Esophagus squamous epithelium (tissue), 5 donors: Measurements from ENCODE around the gene KNDC1. TPM values are rescaled to one million over a fixed set of nuclear protein-coding genes. Genes with fewer than 3 reads are reported as not detected.

ENCODE experiments used
- DNase-seq: peaks from one replicate; lab custom pipeline; 2025; lab: John Stamatoyannopoulos, UW
- H3K27ac ChIP-seq, 4 donors: fragments of 200-600 bp; sonication (generic); one replicate each; pipeline ENCODE4 v1.5.1; 2016 to 2019; ENCODE audit warnings: mild to moderate bottlenecking in 1 of 4
- H3K27me3 ChIP-seq, 4 donors: fragments of 200-600 bp; sonication (generic); 1 replicate in 3 of 4; 2 replicates in 1 of 4; pipeline versions ENCODE4 v1.5.1 to v1.6.0; 2017 to 2021; ENCODE audit warnings: antibody characterized with exemption in 1 of 4
- H3K36me3 ChIP-seq, 3 donors: fragments of 200-600 bp; sonication (generic); one replicate each; pipeline ENCODE4 v1.5.1; 2016 to 2019
- H3K4me1 ChIP-seq, 3 donors: fragments of 200-600 bp; sonication (generic); one replicate each; pipeline ENCODE4 v1.5.1; 2017 to 2019
- H3K4me3 ChIP-seq, 4 donors: fragments of 200-600 bp; sonication (generic); 1 replicate in 3 of 4; 2 replicates in 1 of 4; pipeline ENCODE4 v1.5.1; 2016 to 2019; ENCODE audit warnings: mild to moderate bottlenecking in 2 of 4, moderate library complexity in 1 of 4
- H3K9me3 ChIP-seq, 3 donors: fragments of 200-600 bp; sonication (generic); one replicate each; pipeline ENCODE4 v1.5.1; 2016 to 2019
- CTCF ChIP-seq, 6 experiments: fragments of 450-650 bp in 4 of 6; fragments of 200-600 bp in 2 of 6; sonication (generic) in 2 of 6; IDR thresholded peaks; one replicate each; pipeline ENCODE4 v1.5.1; 2016 to 2019; ENCODE audit warnings: antibody characterized with exemption in 6 of 6, mild to moderate bottlenecking in 4 of 6, moderate library complexity in 4 of 6
- POLR2A ChIP-seq, 4 donors: fragments of 450-650 bp; IDR thresholded peaks; one replicate each; pipeline ENCODE4 v1.6.1; 2017; ENCODE audit warnings: antibody characterized with exemption in 4 of 4, mild to moderate bottlenecking in 4 of 4, moderate library complexity in 3 of 4
- WGBS, 2 donors: methylation state at CpG; one replicate each; pipeline ENCODE4 v1.1.5; 2018; 5-methylcytosine and 5-hydroxymethylcytosine counted together
- intact Hi-C: fragments of 100-400 bp; cut with DNase I; formaldehyde crosslinking; loops from one replicate; pipeline ENCODE4 v1.15.0; 2022
- total RNA-seq, 4 donors: library from RNA; depleted of rRNA; stranded (reverse); fragments of >200 nt; gene quantifications; one replicate each; pipeline ENCODE4 v1.1.0, GENCODE V29; 2016
- donor health status: DM: yes; HTN: yes; CAD: no.

The KNDC1 gene
- total RNA-seq, 4 donors from 2014 or later, result 0.19 to 0.64 (median 0.53) TPM; not detected in 1

DNA sequence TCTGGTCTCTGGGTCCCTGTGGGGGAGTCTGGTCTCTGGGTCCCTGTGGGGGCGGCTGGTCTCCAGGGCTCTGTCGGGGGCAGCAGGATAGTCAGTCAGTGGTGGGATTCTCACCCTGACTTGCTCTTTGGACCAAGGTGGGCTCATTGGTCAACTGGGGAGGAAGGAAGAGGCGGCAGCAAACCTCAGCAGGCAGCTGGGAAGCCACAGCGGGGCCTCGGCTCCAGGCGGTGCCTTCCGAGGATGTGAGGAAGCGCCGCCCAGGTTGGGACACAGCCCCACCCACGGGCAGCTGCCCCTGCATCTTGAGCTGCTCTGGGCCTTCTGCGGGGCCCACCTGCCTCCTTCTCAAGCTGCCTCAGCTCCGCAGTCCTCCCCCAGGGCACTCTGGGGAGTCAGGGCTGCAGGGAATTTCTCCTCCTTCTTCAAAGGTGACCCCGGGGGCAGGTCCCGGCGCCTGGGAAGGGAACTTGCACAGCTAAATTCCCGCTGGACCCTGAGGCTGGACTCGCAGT, 20.4 kb upstream of the KNDC1 start:
- Histone ChIP-seq H3K4me1 (peaks cover 0 to 10% (median 0%) of the 10 kb centered on the region in 3 donors), H3K27me3 (peaks cover 0 to 52% (median 0%) of the 10 kb centered on the region in 4 donors), H3K27ac (no peak overlapping the region), H3K9me3 (no peaks in the 10 kb centered on the region), H3K36me3 (no peaks in the 10 kb centered on the region), H3K4me3 (no peak overlapping the region)
- no peak for DNase-seq
- no peak for TF ChIP-seq CTCF (IDR thresholded peaks at IDR 0.05)
- TF ChIP-seq POLR2A (IDR thresholded peaks at IDR 0.05), result no peak
- intact Hi-C loops, result no loop called here
- WGBS, 2 donors, result 13 to 67% methylated on average over 3 of the region's 17 CpGs

- Histone ChIP-seq H3K9me3 (peaks cover 0 to under 1% (median 0%) of the 10 kb centered on the region in 3 donors), H3K4me1 (peaks cover 0 to 16% (median 0%) of the 10 kb centered on the region in 3 donors), H3K27me3 (peaks cover 0 to 61% (median 0%) of the 10 kb centered on the region in 4 donors), H3K27ac (no peak overlapping the region), H3K36me3 (no peaks in the 10 kb centered on the region), H3K4me3 (no peak overlapping the region)
- intact Hi-C loops, result no loop called here
- WGBS, 2 donors, result 54% methylated on average over 3 of the region's 26 CpGs; no CpG with 5 or more reads in 1 of the 2 donors
- no peak for TF ChIP-seq POLR2A (IDR thresholded peaks at IDR 0.05)
- no peak for TF ChIP-seq CTCF (IDR thresholded peaks at IDR 0.05)
- no peak for DNase-seq
Measured at GRCh38 chr10:133140417-133141143, 19.4 kb upstream of the KNDC1 start.

DNA sequence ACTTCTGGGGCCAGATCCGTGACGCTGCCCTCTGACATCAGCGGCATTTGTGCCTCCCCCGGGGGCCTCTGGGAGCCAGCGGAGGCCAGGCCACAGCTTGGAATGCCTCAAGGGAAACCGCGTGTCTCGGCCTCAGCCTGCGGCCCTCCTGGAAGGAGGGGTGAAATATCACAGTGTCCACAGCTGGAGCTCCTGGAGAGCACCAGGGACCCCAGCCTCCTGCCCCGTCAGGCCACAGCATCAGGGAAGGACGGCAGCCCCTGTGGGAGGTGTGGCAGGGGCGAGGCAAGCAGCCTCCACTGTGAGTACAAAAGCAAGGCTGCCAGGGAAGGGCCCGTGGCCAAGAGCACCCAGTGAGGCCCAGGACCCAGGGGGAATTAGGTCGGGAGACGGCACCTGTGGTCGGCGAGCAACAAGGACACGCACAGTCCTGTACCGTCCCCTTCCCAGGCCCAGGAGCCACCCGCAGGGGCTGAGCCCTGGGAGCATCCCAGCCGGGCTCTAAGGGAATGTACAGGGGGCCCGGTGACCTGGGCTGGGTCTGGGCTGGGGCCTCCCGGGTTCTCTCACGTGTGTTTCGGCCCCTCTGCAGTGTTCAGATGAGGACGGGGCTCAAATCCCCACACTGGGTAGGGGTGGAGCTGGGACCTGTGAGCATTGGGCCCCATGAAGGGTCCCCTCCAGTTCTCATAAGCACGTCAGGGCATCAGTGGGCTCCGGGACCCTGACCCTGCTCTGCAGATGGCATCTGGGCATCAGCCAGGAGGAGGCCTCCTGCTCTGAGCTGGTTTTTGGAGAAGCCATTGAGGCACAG, 18.7 kb upstream of the KNDC1 start:
- Histone ChIP-seq H3K27me3 (peaks cover 0 to 65% (median 0%) of the 10 kb centered on the region in 4 donors), H3K36me3 (no peaks in the 10 kb centered on the region), H3K27ac (no peak overlapping the region), H3K4me3 (no peak overlapping the region), H3K9me3 (peaks cover 0 to 7% (median 5%) of the 10 kb centered on the region in 3 donors), H3K4me1 (peaks cover 0 to 16% (median 0%) of the 10 kb centered on the region in 3 donors)
- 0 to 87% methylated on average over 1 to 7 of the region's 28 CpGs for WGBS, 2 donors
- intact Hi-C loops, result no loop called here
- no peak for DNase-seq
- TF ChIP-seq CTCF (IDR thresholded peaks at IDR 0.05), result no peak

GRCh38 chr10:133141958-133142340, 18.1 kb upstream of the KNDC1 start:
- Histone ChIP-seq H3K27me3 (peaks cover 0 to 71% (median 0%) of the 10 kb centered on the region in 4 donors), H3K4me3 (no peak overlapping the region), H3K4me1 (peaks cover 0 to 16% (median 0%) of the 10 kb centered on the region in 3 donors), H3K27ac (no peak overlapping the region), H3K9me3 (peaks cover 0 to 10% (median 5%) of the 10 kb centered on the region in 3 donors), H3K36me3 (no peaks in the 10 kb centered on the region)
- TF ChIP-seq CTCF (IDR thresholded peaks at IDR 0.05), result no peak
- intact Hi-C loops, result no loop called here
- 62 to 69% methylated on average over 4 to 9 of the region's 27 CpGs for WGBS, 2 donors
- DNase-seq, result no peak
